Neuron (in vitro differentiated cells): Measurements from ENCODE around the gene CD300E.
"Not testable (repeated sequence)": the region's sequence is repeated elsewhere in the genome, so short reads cannot be mapped to it uniquely, and the experiment has no call there.

ENCODE experiments used
- H2AFZ ChIP-seq: one replicate; pipeline ENCODE4 v1.6.1; 2013; ENCODE audit warnings: low read depth, mild to moderate bottlenecking, inconsistent platforms, low read length, moderate library complexity
- H3K27me3 ChIP-seq: one replicate; pipeline ENCODE4 v1.6.1; 2013; ENCODE audit warnings: low read length; ENCODE audit not compliant: insufficient read depth
- H3K36me3 ChIP-seq: one replicate; pipeline ENCODE4 v1.6.1; 2013; ENCODE audit warnings: low read length; ENCODE audit not compliant: insufficient read depth
- H3K4me1 ChIP-seq: one replicate; pipeline ENCODE4 v1.6.1; 2013; ENCODE audit warnings: low read length; ENCODE audit not compliant: insufficient read depth
- H3K4me3 ChIP-seq: 2 replicates; pipeline ENCODE4 v1.5.1; 2013; ENCODE audit warnings: mild to moderate bottlenecking, low read length, moderate library complexity
- H3K9me3 ChIP-seq: one replicate; pipeline ENCODE4 v1.6.1; 2013; ENCODE audit warnings: low read length

The CD300E gene

GRCh38 chr17:74630251-74630650 is 6.7 kb upstream of the CD300E start:
- H3K4me1 ChIP-seq, H3K4me3 ChIP-seq, H3K9me3 ChIP-seq, H2AFZ ChIP-seq, H3K36me3 ChIP-seq, H3K27me3 ChIP-seq: not testable (repeated sequence)

- H3K9me3 ChIP-seq, result no peaks in the 10 kb centered on the region
- no peaks in the 10 kb centered on the region for H3K27me3 ChIP-seq
- no peaks in the 10 kb centered on the region for H3K4me1 ChIP-seq
- no peak overlapping the region for H3K4me3 ChIP-seq
- no peak overlapping the region for H2AFZ ChIP-seq
- H3K36me3 ChIP-seq, result no peaks in the 10 kb centered on the region
Measured at GRCh38 chr17:74625661-74626060, 2.1 kb upstream of the CD300E start.

GRCh38 chr17:74624131-74624530 is 593 bp upstream of the CD300E start:
- no peaks in the 10 kb centered on the region for H3K27me3 ChIP-seq
- no peaks in the 10 kb centered on the region for H3K9me3 ChIP-seq
- no peak overlapping the region for H2AFZ ChIP-seq
- no peak overlapping the region for H3K4me3 ChIP-seq
- H3K4me1 ChIP-seq, result no peaks in the 10 kb centered on the region
- H3K36me3 ChIP-seq, result no peaks in the 10 kb centered on the region

- no peak overlapping the region for H3K4me3 ChIP-seq
- H3K4me1 ChIP-seq, result no peaks in the 10 kb centered on the region
- H2AFZ ChIP-seq, result no peak overlapping the region
- H3K27me3 ChIP-seq, result peaks cover 10% of the 10 kb centered on the region
- H3K9me3 ChIP-seq, result no peaks in the 10 kb centered on the region
- no peaks in the 10 kb centered on the region for H3K36me3 ChIP-seq
Measured at GRCh38 chr17:74619077-74619673, 4.4 kb downstream of the CD300E start.

- no peaks in the 10 kb centered on the region for H3K36me3 ChIP-seq
- H3K27me3 ChIP-seq, result peaks cover 10% of the 10 kb centered on the region
- no peak overlapping the region for H3K4me3 ChIP-seq
- H2AFZ ChIP-seq, result no peak overlapping the region
- H3K4me1 ChIP-seq, result no peaks in the 10 kb centered on the region
- no peaks in the 10 kb centered on the region for H3K9me3 ChIP-seq
Measured at GRCh38 chr17:74618451-74618850, 5.1 kb downstream of the CD300E start.

- H3K9me3 ChIP-seq, result no peaks in the 10 kb centered on the region
- no peak overlapping the region for H3K4me3 ChIP-seq
- H3K27me3 ChIP-seq, result peaks cover 10% of the 10 kb centered on the region
Measured at GRCh38 chr17:74616696-74617095, 6.8 kb downstream of the CD300E start.

GRCh38 chr17:74612046-74612445 is 11.5 kb downstream of the CD300E start:
- Histone ChIP-seq H3K9me3 (no peaks in the 10 kb centered on the region), H3K36me3 (no peaks in the 10 kb centered on the region), H2AFZ (no peak overlapping the region), H3K4me3 (no peak overlapping the region), H3K27me3 (peaks cover 9% of the 10 kb centered on the region), H3K4me1 (no peaks in the 10 kb centered on the region)

More at GRCh38 chr17:74616696-74617095, 6.8 kb downstream of the CD300E start:
- no peaks in the 10 kb centered on the region for H3K36me3 ChIP-seq
- no peak overlapping the region for H2AFZ ChIP-seq
- no peaks in the 10 kb centered on the region for H3K4me1 ChIP-seq

GRCh38 chr17:74610108-74610507 is 13.4 kb downstream of the CD300E start:
- no peak overlapping the region for H2AFZ ChIP-seq
- H3K9me3 ChIP-seq, result no peaks in the 10 kb centered on the region
- peaks cover 3% of the 10 kb centered on the region for H3K27me3 ChIP-seq
- H3K36me3 ChIP-seq, result no peaks in the 10 kb centered on the region
- H3K4me3 ChIP-seq, result no peak overlapping the region
- H3K4me1 ChIP-seq, result no peaks in the 10 kb centered on the region

GRCh38 chr17:74608511-74608910 is 15.0 kb downstream of the CD300E start:
- no peak overlapping the region for H2AFZ ChIP-seq
- no peaks in the 10 kb centered on the region for H3K4me1 ChIP-seq
- no peak overlapping the region for H3K4me3 ChIP-seq
- no peaks in the 10 kb centered on the region for H3K36me3 ChIP-seq
- H3K27me3 ChIP-seq, result peaks cover 13% of the 10 kb centered on the region
- H3K9me3 ChIP-seq, result no peaks in the 10 kb centered on the region

GRCh38 chr17:74607221-74607620 is 16.3 kb downstream of the CD300E start:
- no peaks in the 10 kb centered on the region for H3K4me1 ChIP-seq
- H2AFZ ChIP-seq, result no peak overlapping the region
- H3K36me3 ChIP-seq, result no peaks in the 10 kb centered on the region
- peaks cover 14% of the 10 kb centered on the region for H3K27me3 ChIP-seq
- H3K9me3 ChIP-seq, result no peaks in the 10 kb centered on the region
- no peak overlapping the region for H3K4me3 ChIP-seq

GRCh38 chr17:74606050-74606449 is 17.5 kb downstream of the CD300E start:
- Histone ChIP-seq H3K4me3 (no peak overlapping the region), H3K27me3 (peaks cover 14% of the 10 kb centered on the region), H2AFZ (no peak overlapping the region), H3K9me3 (no peaks in the 10 kb centered on the region), H3K36me3 (no peaks in the 10 kb centered on the region), H3K4me1 (no peaks in the 10 kb centered on the region)

GRCh38 chr17:74605361-74605760 is 18.2 kb downstream of the CD300E start:
- no peak overlapping the region for H2AFZ ChIP-seq
- H3K36me3 ChIP-seq, result no peaks in the 10 kb centered on the region
- peaks cover 14% of the 10 kb centered on the region for H3K27me3 ChIP-seq
- no peaks in the 10 kb centered on the region for H3K9me3 ChIP-seq
- H3K4me3 ChIP-seq, result no peak overlapping the region
- H3K4me1 ChIP-seq, result no peaks in the 10 kb centered on the region

GRCh38 chr17:74604761-74605160 is 18.8 kb downstream of the CD300E start:
- Histone ChIP-seq H3K4me1 (no peaks in the 10 kb centered on the region), H3K27me3 (peaks cover 14% of the 10 kb centered on the region), H2AFZ (no peak overlapping the region), H3K9me3 (no peaks in the 10 kb centered on the region), H3K36me3 (no peaks in the 10 kb centered on the region), H3K4me3 (no peak overlapping the region)

- no peaks in the 10 kb centered on the region for H3K4me1 ChIP-seq
- H3K36me3 ChIP-seq, result no peaks in the 10 kb centered on the region
- no peak overlapping the region for H2AFZ ChIP-seq
- H3K9me3 ChIP-seq, result no peaks in the 10 kb centered on the region
- peaks cover 20% of the 10 kb centered on the region for H3K27me3 ChIP-seq
- H3K4me3 ChIP-seq, result no peak overlapping the region
Measured at GRCh38 chr17:74604200-74604599, 19.3 kb downstream of the CD300E start.
